Measurements from ENCODE around the gene PUM2. TPM values are rescaled to one million over a fixed set of nuclear protein-coding genes. Genes with fewer than 3 reads are reported as not detected.

PUM2 gene
- total RNA-seq, 1 donor from 2014 or later = 112 TPM

- no peaks in the 10 kb centered on the region for H3K27me3 ChIP-seq (ENCODE audit: low read depth)
- H3K4me1 ChIP-seq = peaks cover 45% of the 10 kb centered on the region
- peak overlapping the region; percentile 67 for H3K27ac ChIP-seq
Measured at GRCh38 chr2:20211420-20211819, 139.2 kb downstream of the PUM2 start.

GRCh38 chr2:20210462-20210861 is 140.2 kb downstream of the PUM2 start:
- Histone ChIP-seq H3K4me3 (no peak overlapping the region), H3K4me1 (peaks cover 54% of the 10 kb centered on the region), H3K9me3 (no peaks in the 10 kb centered on the region), H3K36me3 (no peaks in the 10 kb centered on the region), H3K27me3 (ENCODE audit: low read depth) (no peaks in the 10 kb centered on the region), H3K27ac (peak overlapping the region; percentile 79)
- no peak for TF ChIP-seq CTCF (IDR thresholded peaks at IDR 0.05)
- ATAC-seq = no peak
- intact Hi-C loops (cut with DNase I) = no loop called here
- peak; percentile 41 for DNase-seq

More at GRCh38 chr2:20211420-20211819, 139.2 kb downstream of the PUM2 start:
- Histone ChIP-seq H3K36me3 (no peaks in the 10 kb centered on the region), H3K9me3 (no peaks in the 10 kb centered on the region), H3K4me3 (no peak overlapping the region)
- intact Hi-C loops (cut with DNase I) = no loop called here
- no peak for DNase-seq
- TF ChIP-seq CTCF (IDR thresholded peaks at IDR 0.05) = no peak
- ATAC-seq = no peak

GRCh38 chr2:20209373-20210109 is 141.1 kb downstream of the PUM2 start:
- Histone ChIP-seq H3K9me3 (no peaks in the 10 kb centered on the region), H3K27ac (peak overlapping the region; percentile 79), H3K4me3 (no peak overlapping the region), H3K4me1 (peaks cover 61% of the 10 kb centered on the region), H3K36me3 (peaks cover 5% of the 10 kb centered on the region), H3K27me3 (ENCODE audit: low read depth) (no peaks in the 10 kb centered on the region)
- intact Hi-C loops (cut with DNase I) = no loop called here
- ATAC-seq (peak in 1 of 2 donors; percentile 28), DNase-seq (no peak)
- TF ChIP-seq CTCF (IDR thresholded peaks at IDR 0.05) = no peak

- Histone ChIP-seq H3K27ac (peak overlapping the region; percentile 79), H3K4me3 (no peak overlapping the region), H3K36me3 (peaks cover 9% of the 10 kb centered on the region), H3K4me1 (peaks cover 53% of the 10 kb centered on the region), H3K9me3 (no peaks in the 10 kb centered on the region), H3K27me3 (ENCODE audit: low read depth) (no peaks in the 10 kb centered on the region)
- DNase-seq (no peak), ATAC-seq (peak in 1 of 2 donors; percentile 2)
- intact Hi-C loops (cut with DNase I) = no loop called here
- TF ChIP-seq CTCF (IDR thresholded peaks at IDR 0.05) = no peak
Measured at GRCh38 chr2:20208476-20208859, 142.2 kb downstream of the PUM2 start.

GRCh38 chr2:20207051-20207450 is 143.6 kb downstream of the PUM2 start:
- no peaks in the 10 kb centered on the region for H3K27me3 ChIP-seq (ENCODE audit: low read depth)
- peaks cover 41% of the 10 kb centered on the region for H3K4me1 ChIP-seq
- no peaks in the 10 kb centered on the region for H3K9me3 ChIP-seq
- peak overlapping the region; percentile 79 for H3K27ac ChIP-seq
- H3K4me3 ChIP-seq = no peak overlapping the region
- intact Hi-C loops (cut with DNase I) = no loop called here
- no peak for ATAC-seq
- TF ChIP-seq CTCF (IDR thresholded peaks at IDR 0.05) = no peak
- no peak for DNase-seq
- H3K36me3 ChIP-seq = peaks cover 20% of the 10 kb centered on the region

All from lower lobe of right lung (tissue), 2 donors.